ENCODE measurements around the gene MICAL3. TPM values are rescaled to one million over a fixed set of nuclear protein-coding genes. Genes with fewer than 3 reads are reported as not detected.

Gene MICAL3
- total and polyA plus RNA-seq, 9 of the 15 experiments (the other 6 are each of a cell fraction or from before 2014, with no cell fraction given): 0.53 to 32.1 (median 12.3) TPM

GRCh38 chr22:17789379-17790200 lies 234.8 kb downstream of the MICAL3 start:
- no peak for FAIRE-seq
- DNase-seq (ENCODE audit: extremely low read depth in 1 of 4, low spot score in 3 of 4): no peak
- H2AFZ ChIP-seq (ENCODE audit: low read depth, low read length): no peak overlapping the region
- H3K4me1 ChIP-seq (replicated peaks in 1 of 2; ENCODE audit: control insufficient read depth in 2 of 2, insufficient read depth in 2 of 2, low read length in 2 of 2): peaks cover 36 to 64% of the 10 kb centered on the region in 2 experiments; a peak in 4 of 5 replicates
- no peaks in the 10 kb centered on the region for H3K79me2 ChIP-seq (ENCODE audit: control insufficient read depth, insufficient read depth, low read length)
- 81% methylated on average over 27 of the region's 27 CpGs for WGBS (ENCODE audit: insufficient coverage, low coverage, missing lambda C conversion rate)
- in situ Hi-C loops (cut with MboI) (no loop called here), intact Hi-C loops (cut with micrococcal nuclease) (loop anchor here (5.0 kb wide), 1 partner anchor 152 kb away; the partner anchor contains the start of gene BCL2L13)
- H3K27me3 ChIP-seq (ENCODE audit: control insufficient read depth in 2 of 2, insufficient read depth in 2 of 2, low read length in 2 of 2): no peaks in the 10 kb centered on the region
- no peak overlapping the region for H3K9ac ChIP-seq (ENCODE audit: insufficient read depth in 1 of 2, low read depth in 2 of 2, low read length in 2 of 2)
- no peaks in the 10 kb centered on the region for H3K9me3 ChIP-seq (replicated peaks; ENCODE audit: control insufficient read depth, insufficient read depth, low read depth, low read length)
- H3K9me1 ChIP-seq (ENCODE audit: control insufficient read depth, insufficient read depth, low read length): peaks cover 8% of the 10 kb centered on the region
- H3K4me3 ChIP-seq: no peak overlapping the region
- POLR2A ChIA-PET: interaction anchor here (0.6 to 1.1 kb wide), 2 partner anchors 18 to 33 kb away, joined by 3 to 4 read pairs; no protein-coding TSS in a partner anchor
- no peak overlapping the region for H3K27ac ChIP-seq (ENCODE audit: extremely low read depth, low read depth, low read length)
- no peaks in the 10 kb centered on the region; the same call in 2 of the 3 replicates for H3K36me3 ChIP-seq (ENCODE audit: control insufficient read depth, insufficient read depth, low read length)
- H4K20me1 ChIP-seq (replicated peaks; ENCODE audit: control insufficient read depth, insufficient read depth, low read length): peaks cover 12% of the 10 kb centered on the region; the same call in 1 of the 2 replicates
- no TSS peak for BruUV-seq (replicated peaks)
- H3K4me2 ChIP-seq (ENCODE audit: insufficient read depth, low read length): no peak overlapping the region
- CTCF ChIA-PET (ENCODE audit: low intra/inter-chr PET ratio): no interaction called here
- ATAC-seq: no peak
- TF ChIP-seq FOXK2 (conservative IDR thresholded peaks at IDR 0.05 in 1 of 2, IDR thresholded peaks at IDR 0.05 in 1 of 2; ENCODE audit: low read depth in 2 of 2) (no peak), NFE2L1 (tag; IDR thresholded peaks at IDR 0.05; ENCODE audit: borderline replicate concordance, low read depth) (no peak), ZNF239 (CRISPR knock-in tag; IDR thresholded peaks at IDR 0.05) (no peak), NR2C1 (IDR thresholded peaks at IDR 0.05) (no peak), NR2C1 (tag; IDR thresholded peaks at IDR 0.05) (no peak), ZNF3 (CRISPR knock-in tag; IDR thresholded peaks at IDR 0.05) (no peak), THAP12 (CRISPR knock-in tag; IDR thresholded peaks at IDR 0.05) (no peak), ETV1 (tag; conservative IDR thresholded peaks at IDR 0.05; ENCODE audit: low read depth) (no peak), RCOR1 (IDR thresholded peaks at IDR 0.05; ENCODE audit: borderline replicate concordance in 1 of 2, low read depth in 2 of 2, low read length in 2 of 2) (no peak), HNRNPK (IDR thresholded peaks at IDR 0.05; ENCODE audit: low read depth, low read length, poor library complexity, severe bottlenecking) (no peak), HNRNPH1 (optimal IDR thresholded peaks at IDR 0.05; ENCODE audit: low read depth, low read length) (no peak)
- TF ChIP-seq, protein P1, sequence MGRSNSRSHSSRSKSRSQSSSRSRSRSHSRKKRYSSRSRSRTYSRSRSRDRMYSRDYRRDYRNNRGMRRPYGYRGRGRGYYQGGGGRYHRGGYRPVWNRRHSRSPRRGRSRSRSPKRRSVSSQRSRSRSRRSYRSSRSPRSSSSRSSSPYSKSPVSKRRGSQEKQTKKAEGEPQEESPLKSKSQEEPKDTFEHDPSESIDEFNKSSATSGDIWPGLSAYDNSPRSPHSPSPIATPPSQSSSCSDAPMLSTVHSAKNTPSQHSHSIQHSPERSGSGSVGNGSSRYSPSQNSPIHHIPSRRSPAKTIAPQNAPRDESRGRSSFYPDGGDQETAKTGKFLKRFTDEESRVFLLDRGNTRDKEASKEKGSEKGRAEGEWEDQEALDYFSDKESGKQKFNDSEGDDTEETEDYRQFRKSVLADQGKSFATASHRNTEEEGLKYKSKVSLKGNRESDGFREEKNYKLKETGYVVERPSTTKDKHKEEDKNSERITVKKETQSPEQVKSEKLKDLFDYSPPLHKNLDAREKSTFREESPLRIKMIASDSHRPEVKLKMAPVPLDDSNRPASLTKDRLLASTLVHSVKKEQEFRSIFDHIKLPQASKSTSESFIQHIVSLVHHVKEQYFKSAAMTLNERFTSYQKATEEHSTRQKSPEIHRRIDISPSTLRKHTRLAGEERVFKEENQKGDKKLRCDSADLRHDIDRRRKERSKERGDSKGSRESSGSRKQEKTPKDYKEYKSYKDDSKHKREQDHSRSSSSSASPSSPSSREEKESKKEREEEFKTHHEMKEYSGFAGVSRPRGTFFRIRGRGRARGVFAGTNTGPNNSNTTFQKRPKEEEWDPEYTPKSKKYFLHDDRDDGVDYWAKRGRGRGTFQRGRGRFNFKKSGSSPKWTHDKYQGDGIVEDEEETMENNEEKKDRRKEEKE (IDR thresholded peaks at IDR 0.05; ENCODE audit: borderline replicate concordance in 1 of 2, control insufficient read depth in 1 of 2, low read depth in 2 of 2, low read length in 1 of 2): no peak

All from K562 (cell line).